ENCODE measurements around the gene BICC1. TPM values are rescaled to one million over a fixed set of nuclear protein-coding genes. Genes with fewer than 3 reads are reported as not detected.

The BICC1 gene
- total RNA-seq, 1 donor from 2014 or later = 30.3 TPM

DNA sequence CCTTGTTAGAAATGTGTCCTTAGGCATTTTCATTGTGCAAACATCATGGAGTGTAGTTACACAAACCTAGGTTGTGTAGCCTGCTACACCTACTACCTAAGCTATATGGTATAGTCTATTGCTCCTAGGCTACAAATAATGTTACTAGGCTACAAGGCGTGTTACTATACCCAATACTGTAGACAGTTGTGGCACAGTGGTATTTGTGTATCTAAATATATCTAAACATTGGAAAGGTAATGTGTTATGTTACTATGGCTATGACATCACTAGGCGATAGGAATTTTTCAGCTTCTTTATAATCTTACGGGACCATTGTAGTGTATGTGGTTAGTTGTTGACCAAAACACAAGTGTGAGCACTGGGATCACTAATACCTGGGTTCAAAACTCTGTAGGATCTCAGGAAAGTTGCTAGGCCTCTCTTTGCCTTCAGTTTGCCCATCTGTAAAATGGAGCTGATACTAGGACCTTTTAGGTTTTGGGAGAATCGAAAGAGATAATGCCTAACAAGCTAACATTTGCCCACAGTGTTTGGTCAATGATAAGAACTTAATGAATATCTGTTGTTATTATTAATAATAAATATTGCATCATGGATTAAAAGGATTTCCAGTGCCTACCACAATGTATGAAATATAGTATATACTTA, 2.7 kb downstream of the BICC1 start:
- no peak for DNase-seq

DNA sequence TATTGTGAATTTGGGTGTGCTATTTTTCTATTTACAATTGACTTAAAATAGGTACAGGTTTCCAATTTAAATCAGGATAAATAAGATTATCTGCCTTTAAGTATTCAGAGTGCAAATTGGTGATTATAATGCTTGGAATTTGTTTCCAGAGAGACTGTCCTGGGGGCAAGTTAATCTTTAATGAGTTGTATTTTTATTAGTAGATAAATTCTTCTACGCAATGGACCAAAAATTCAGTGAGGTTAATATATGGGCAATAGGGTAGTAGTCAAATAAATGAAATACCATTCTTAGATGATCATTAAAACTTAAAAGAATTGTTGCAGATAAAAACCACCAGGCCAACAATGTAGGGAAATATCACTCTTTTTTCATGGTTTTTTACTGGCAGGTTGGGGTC, 3.4 kb downstream of the BICC1 start:
- no peak for DNase-seq

DNA sequence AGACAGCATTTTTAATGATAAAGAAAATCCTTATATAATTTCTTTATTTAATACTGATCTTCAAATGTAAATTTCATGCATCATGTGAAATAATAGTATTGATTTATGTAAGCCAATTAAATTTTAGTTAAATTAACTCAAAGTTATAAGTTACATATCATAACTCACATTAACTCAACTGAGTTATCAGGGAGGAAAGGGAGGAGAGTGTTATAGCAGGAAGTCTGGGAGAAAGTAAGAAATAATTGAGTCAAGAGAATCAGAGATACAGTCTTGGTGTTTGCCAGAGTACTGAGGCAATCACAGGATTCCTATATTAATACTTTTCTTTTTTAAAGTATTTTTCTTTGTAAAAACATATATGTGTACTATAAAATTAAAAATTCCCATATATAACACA, 4.0 kb downstream of the BICC1 start:
- no peak for DNase-seq

DNA sequence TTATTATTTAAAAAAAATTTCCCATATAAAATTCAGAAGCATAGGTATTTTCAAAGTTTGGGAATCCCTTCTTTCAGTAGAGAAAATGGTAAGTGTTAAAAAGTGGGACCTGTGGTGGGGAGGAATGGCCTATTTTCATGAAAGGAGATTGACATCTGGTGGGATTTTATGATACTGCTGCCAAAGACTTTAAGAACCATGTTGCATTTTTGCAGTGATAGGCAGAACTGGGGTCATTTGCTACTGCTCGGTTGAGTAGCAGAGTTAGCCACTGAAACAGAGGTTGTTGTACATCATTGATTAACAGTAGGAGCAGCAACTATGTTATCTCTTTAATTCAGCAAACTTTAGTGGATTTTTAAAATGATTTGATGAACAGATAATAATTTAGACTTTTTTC, 4.4 kb downstream of the BICC1 start:
- DNase-seq = no peak

DNA sequence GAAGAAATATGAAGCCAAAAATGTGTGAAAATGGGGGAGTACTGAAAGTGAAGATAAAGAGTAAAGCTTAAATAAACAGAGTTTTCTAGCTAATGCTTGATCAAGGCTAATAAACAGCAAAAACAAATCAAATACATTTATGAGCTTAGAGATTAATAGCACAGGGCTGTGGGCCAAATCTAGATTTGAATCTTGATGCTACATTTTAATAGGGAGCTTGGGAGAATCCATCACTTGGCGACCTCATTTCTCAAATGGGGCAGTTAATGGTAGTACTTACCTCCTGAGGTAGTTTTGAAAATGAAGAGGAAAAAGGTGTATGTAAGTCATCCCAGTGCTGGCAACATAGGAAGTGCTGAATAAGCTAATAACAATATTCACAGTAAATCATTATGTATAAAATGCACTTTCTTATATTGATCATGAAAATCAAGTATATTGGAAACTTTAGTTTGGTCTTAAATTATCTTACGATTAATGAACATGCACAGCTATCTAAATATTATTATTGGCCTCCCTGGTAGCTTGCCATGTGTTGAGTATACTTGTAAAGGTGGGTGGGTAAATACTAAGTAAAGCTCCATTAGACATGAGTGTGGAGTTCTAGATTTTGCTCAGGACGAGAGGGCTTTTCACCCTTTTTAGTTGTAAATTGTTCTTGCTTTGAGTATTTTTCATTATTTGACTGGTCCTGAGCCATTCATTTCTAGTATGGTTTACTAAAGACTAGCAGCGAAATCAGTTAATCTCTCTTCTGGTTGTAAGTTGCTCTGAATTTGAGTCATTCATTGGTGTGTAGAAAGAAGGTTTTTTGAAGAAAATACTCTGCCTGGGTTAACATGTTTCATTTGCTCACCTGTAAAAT, 5.1 kb downstream of the BICC1 start:
- DNase-seq = no peak

DNA sequence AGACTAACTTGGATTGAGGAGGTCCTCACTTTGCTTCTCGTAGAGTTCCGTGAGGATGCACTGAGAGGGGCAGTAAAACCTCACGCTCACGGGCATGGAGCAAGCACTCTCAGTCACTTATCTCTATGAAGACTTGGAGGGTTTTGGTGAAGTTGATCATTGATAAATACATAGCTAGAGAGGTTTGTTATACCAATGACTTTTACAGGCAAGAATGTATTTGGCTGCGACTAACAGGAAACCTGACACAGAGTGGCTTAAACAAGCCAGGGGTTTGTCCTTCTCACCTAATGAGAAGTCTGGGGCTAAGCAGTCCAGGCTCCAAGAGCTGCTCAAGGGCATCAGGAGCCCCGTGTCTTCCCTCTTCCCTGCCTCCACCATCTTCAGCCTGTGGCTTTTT, 6.1 kb downstream of the BICC1 start:
- no peak for DNase-seq

DNA sequence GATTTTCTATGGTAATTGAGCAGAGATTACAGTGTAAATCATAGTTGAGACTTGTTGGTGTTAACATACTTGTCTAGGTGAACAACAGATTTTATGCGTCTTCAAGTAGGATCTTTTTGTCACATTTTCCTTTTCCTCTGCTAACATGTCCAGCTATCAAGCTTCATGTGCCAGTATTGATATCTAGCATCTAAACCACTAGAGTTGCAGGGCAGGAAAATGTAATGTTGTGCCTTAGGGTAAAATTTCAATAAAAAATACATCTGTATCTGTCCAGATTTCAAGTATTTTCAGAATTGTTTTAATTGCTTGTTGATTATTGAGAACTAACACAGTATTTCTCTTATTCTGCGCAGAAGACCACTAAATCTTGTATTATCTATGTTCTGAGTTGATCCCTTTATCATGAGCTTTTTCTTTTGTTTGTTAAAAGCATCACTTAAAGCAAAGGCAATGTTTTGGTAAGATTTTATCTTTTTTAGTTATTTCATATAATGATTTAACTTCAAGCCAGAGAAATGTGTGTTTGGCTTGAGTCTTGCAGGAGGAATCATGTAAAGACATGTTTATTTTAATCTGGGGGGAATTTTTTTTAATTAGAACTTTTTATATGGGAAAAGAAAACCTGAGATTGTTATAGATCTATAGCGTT, 16.5 kb downstream of the BICC1 start:
- no peak for DNase-seq

DNA sequence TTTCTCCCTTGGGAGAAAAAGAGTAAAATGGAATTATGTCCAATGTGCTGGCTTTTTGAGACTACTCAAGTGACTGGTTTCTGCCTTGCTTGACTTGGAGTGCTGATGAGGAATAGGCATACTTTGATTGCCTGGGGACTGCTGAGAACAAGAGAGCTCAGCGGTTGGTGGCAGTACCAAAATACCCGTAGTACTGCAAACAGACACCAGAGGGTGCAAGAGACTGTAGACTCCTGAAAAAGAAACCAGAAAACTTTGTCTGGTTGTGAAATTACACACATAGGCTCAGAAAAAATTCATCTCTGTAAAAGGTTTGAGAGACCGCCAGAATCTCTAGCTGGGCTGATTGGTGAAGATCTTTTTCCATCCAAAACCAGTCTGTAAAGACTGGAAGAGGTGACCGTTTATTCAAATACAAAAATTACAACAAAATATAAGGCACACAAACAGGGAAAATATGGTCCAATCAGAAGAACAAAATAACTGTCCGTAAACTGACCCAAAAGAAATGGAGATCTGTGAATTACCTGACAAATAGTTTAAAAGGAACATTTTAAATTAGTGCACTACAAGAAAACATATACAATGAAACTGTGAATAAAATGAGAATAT, 18.5 kb downstream of the BICC1 start:
- no peak for DNase-seq

DNA sequence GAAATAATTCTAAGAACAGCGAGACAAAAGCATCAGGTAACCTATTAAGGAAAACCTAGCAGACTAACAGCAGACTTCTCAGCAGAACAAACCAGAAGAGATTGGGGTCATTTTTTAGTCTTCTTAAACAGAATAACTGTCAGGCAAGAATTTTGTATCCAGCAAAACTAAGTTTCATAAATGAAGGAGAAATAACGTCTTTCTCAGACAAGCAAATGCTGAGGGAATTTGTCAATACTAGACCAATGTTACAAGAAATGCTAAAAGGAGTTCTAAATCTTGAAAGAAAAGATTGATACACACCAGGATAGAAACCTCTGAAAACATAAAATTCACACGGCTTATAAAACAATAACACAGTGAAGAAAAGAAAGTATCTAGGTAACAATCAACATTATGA, 22.6 kb downstream of the BICC1 start:
- no peak for DNase-seq

DNA sequence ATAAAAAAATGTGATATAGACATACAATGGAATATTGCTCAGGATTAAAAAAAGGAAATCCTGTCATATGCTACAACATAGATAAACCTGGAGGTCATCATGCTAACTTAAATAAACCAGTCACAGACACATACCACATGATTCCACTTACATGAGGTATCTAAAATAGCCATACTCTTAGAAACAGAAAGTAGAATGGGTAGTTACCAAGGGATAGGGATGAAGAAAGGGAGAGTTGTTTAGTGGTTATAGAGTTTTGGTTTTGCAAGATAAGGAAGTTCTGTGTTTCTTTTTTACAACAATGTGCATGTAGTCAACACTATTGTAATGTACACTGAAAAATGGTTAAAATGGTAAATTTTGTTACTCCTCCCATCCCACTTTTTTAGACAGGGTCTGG, 30.5 kb downstream of the BICC1 start:
- no peak for DNase-seq

DNA sequence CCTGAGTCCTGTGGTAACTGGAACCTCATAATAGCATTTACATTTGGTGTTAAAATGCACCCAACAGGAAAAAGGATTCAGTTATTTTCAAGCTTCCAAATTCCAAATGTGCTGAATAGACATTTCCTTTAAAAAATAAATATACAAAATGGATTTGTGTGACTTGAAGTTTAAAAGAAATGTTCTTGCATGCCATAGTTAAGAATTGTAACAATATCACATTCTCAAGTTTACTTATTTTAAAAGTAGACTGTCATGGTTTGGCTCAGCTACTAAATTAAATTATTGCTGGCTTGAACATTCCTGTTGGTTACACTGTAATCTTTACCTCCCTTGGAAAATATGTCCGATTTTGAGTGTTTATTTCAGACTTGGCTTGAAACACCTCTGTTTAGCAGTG, 31.5 kb downstream of the BICC1 start:
- DNase-seq = no peak

DNA sequence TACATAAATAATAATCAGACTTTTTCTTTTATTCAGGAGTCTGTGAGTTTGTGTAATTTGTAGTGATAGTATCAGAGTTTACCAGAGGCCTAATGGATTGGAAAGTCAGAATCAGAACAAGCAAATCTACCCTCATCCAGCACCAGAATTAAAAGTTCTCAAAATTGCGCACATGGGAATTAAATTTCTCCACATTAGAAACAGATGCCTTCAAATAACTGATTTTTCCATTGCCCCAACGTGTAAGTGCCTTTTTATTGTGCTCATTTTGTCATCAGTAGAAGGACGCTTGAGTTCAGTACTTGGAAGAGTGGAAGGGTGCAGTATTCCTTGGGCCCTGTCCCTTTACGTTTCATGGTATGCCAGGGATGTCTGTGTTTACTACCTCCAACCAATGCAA, 32.8 kb downstream of the BICC1 start:
- DNase-seq = no peak

DNA sequence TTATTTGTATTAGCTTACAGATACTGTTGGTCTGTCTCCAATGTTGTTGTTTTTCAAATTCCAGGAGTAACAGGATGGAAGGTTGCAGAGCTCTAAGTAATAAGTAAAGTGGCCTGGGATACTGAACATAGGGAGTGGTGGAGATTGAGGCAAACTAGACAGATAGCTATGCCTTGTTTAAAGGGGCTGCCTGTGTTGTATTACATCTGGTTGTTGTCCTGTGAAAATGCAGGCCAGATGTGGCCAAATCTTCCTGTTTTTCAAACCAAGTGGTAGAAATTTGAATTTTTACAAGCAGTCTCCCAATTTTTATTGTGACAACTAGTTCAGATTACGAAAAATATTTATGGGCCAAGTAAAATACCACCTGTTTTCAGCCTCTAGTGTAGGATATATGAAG, 33.5 kb downstream of the BICC1 start:
- DNase-seq = no peak

DNA sequence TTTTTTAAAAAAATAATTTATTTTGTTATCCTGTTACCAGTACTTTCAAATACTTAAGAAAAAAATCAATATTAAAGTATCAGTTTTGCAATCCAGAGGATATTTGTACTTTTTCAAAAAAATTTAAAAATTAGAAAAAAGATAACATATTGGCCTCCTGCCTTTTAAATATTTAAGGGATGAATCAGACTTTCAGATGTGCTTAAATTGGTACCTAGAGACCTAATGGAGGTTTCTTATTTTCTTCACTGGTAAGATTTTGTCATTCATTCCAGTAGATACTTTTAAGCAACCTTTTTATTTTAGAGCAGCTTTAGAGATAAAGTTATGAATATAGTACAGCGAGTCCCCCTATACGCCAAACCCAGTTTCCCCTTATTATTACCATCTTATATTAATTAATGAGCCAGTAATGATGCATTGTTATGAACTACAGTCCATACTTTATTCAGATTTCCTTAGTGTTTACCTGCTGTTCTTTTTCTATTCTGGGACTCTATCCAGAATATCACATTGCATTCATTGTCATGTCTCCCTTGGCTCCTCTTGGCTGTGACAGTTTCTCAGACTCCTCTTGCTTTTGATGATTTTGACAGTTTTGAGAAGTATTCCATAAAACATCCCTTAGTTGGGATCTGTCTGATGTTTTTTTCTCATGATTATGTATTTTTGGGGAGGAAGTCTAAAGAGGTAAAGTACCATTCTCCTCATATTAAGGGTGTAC, 34.2 kb downstream of the BICC1 start:
- DNase-seq = no peak

DNA sequence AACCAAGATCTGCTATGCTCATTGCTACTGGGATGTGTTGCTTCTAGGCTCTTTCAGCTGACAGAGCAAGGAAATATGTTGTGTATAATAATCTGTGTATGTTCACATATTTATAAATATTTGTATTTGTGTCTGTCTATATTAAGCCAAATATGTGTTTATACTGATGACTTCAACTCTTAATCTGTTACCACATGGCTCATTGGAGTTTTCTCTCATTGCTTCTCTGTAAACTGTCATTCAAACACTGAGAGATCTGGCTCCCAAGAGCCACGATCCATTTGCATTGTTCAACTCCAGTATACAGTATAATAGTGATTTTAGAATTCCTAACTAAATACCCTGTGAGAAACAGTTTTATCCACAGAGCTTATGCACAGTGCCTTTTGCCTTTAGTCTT, 35.3 kb downstream of the BICC1 start:
- peak; percentile 51 for DNase-seq

DNA sequence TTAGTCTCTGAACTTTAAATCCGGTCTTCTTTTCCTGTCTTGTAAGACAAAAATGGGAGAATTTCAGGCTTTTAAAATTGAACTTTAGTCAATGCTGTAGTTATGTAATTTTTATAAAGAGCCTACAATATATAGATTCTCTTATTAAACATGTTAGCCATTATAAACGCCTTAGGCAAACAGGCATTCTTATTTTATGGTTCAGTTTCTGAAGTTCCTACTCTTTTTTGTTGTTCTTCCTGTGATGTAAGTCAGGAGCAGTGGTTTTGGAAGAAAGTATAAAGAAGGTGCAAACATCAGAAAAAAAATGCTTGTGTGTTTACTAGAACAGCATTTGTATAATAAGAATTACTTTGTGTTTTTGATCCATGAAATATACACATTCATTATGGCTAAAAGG, 41.6 kb downstream of the BICC1 start:
- no peak for DNase-seq

DNA sequence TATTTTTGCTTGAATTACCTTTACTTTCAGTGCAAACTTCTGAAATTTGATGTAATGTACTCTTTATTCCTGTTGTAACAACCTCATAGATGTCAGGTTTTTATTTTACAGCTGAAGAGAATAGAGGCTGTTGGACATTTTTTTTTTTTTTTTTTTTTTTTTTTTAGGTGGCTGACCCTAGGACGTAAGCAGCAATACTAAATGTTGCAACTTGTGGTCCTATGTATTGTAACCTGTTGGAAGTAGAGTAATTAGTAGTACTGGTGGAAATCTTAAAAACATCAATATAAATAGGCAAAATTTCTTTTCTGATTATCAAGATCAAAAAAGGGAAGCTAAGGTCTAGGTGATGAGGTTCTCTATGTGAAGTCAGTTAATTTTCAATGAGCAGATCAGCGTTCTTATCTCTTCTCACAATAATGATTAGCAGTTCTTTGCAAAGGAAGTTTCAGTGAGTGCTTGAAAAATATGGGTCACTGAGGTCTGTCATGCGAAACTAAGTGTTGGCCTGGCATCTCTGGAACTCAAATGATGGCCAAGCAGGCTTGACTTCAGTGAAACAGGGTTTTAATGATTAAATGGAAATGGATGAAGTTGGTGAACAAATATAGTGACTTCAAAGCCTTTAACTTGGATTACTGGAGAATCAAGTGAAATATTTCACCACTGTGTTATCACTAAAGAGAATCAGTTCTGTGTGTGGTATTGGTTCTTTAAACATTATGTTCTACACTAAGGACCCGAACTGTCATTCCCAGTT, 42.7 kb downstream of the BICC1 start:
- DNase-seq = no peak

DNA sequence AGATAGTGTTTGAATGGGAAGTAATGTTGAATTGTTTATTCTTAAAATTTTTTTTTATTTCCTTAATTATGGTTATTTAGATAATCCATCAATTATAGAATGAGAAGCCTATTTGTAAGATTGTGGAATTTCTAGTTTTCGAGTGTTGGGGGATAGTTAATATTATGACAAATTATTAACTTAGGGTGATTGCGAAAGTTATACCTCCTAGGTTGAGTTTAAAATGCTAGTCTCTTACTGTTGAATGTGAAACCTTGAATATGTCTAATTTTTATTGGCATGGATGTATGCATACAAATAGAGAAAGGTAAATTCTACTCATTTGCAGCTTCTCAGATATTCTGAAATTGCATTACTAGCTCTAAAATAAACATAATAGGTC, 43.2 kb downstream of the BICC1 start:
- DNase-seq = no peak

DNA sequence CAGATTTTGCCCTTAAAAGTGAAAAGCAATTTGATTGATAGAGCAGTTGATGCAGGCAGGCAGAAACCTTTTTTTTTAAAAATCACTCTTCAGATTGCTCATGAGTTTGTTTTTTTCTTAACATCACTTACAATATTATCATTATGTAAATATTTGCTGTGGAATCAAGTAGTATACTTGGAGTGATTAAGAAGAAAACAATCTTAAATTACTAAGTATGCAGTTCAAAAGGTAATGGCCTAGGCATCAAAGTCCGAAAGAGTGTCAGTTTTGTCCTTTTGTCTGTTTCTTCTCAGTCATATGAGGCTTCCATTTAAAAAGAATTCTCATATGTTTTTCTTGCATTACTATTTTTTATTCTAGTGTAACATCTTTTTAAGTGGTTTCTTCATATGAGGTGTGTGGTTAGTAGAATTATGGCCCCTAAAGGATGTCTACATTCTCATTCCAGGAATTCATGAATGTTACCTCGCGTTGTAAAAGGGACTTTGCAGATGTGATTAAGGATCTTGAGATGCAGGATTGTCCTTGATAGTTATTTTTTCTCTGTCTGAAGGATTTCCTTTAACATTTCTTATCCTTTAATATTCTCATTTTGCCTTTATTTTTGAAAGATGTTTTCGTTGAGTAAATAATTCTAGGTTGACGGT, 44.0 kb downstream of the BICC1 start:
- no peak for DNase-seq

DNA sequence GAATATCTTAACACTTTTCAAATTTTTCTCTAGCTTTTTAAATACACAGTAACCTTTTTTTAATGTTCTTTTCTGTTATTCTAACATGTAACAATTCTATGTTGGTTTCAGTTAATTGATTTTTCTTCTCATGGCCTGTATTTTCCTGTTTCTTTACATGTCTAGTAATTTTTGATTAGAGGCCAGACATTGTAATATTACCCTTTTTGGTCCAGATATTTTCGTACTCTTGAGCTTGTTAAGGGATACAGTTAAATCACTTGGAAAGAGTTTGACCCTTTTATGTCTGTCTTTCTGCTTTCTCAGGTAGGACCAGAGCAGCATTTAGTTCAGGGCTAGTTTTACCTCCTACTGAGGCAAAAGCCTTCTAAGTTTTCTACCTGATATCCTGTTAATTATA, 45.0 kb downstream of the BICC1 start:
- DNase-seq = no peak

DNA sequence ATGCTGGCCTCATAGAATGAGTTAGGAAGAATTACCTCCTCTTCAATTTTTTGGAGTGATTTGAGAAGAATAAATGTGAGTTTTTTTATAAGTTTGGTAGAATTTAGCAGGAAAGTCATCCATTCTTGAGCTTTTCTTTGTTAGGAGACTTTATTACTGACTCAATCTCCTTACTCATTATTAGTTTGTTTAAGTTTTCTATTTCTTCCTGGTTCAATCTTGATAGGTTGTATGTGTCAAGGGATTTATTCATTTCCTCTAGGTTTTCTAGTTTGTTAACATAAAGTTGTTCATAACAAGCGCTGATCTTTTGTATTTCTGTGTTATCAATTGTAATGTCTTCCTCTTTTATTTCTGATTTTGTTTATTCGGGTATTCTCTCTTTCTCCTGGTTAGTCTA, 47.4 kb downstream of the BICC1 start:
- DNase-seq = no peak
